ENCODE data around the gene CALU. TPM values are rescaled to one million over a fixed set of nuclear protein-coding genes. Genes with fewer than 3 reads are reported as not detected.
A peak's percentile ranks its signal among the peaks of the same experiment; 100 is the strongest.

The CALU gene
- total and polyA plus RNA-seq, 2 donors (not counting 1 experiment from before 2014, with no cell fraction given) = 5.1 to 11.2 TPM

DNA sequence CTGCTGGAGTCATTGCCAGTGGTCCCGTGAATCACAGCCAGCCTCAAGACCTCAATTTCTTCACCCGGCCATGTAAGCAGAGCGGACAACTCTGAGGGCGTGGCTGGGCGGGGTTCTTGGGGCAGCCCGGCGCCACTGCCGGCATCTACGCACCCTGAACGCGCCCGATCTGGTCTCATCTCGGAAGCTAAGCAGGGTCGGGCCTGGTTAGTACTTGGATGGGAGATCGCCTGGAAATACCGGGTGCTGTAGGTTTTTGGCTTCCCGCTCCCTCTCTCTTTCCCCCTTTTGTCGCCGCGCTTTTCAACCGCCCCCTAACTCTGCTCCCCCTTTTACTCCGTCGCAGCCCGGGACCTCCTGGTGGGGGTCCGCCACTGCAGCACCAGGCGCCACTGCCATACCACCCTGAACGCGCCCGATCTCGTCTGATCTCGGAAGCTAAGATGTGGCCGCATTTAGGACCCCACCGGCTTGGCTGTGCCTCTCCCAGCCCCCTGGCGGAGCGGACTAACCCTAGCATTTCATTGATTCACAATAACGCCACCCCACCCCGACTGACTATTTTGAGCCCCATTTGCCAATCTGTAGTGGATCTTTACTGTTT, 41.8 kb upstream of the CALU start:
- peaks cover 56% of the 10 kb centered on the region for H3K27me3 Mint-ChIP-seq
- ATAC-seq (ENCODE audit: low read depth) = peak; percentile 71
- intact Hi-C loops (cut with micrococcal nuclease) = loop anchor here (1.0 kb wide), 1 partner anchor 42 kb away; the partner anchor contains the start of gene CALU
- peaks cover 0 to 48% (median 37%) of the 10 kb centered on the region in 4 experiments for H3K27me3 ChIP-seq (replicated peaks in 1 of 4; ENCODE audit: control extremely low read depth in 1 of 4, control insufficient read depth in 3 of 4, insufficient read depth in 4 of 4, low read length in 3 of 4)
- no peak for TF ChIP-seq EZH2 (IDR thresholded peaks at IDR 0.05; ENCODE audit: borderline replicate concordance, insufficient read depth, low read depth, low read length, poor library complexity, severe bottlenecking)
- TF ChIP-seq, protein P1, sequence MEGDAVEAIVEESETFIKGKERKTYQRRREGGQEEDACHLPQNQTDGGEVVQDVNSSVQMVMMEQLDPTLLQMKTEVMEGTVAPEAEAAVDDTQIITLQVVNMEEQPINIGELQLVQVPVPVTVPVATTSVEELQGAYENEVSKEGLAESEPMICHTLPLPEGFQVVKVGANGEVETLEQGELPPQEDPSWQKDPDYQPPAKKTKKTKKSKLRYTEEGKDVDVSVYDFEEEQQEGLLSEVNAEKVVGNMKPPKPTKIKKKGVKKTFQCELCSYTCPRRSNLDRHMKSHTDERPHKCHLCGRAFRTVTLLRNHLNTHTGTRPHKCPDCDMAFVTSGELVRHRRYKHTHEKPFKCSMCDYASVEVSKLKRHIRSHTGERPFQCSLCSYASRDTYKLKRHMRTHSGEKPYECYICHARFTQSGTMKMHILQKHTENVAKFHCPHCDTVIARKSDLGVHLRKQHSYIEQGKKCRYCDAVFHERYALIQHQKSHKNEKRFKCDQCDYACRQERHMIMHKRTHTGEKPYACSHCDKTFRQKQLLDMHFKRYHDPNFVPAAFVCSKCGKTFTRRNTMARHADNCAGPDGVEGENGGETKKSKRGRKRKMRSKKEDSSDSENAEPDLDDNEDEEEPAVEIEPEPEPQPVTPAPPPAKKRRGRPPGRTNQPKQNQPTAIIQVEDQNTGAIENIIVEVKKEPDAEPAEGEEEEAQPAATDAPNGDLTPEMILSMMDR (IDR thresholded peaks at IDR 0.05) = no peak
- no peak overlapping the region for H3K27ac ChIP-seq (ENCODE audit: low read length in 2 of 2)
- no peaks in the 10 kb centered on the region for H3K79me2 ChIP-seq (ENCODE audit: control insufficient read depth, insufficient read depth, low read length)
- peaks cover 10 to 17% of the 10 kb centered on the region in 2 donors for H3K4me1 ChIP-seq (ENCODE audit: control insufficient read depth in 2 of 2, insufficient read depth in 2 of 2, low read length in 2 of 2)
- H3K4me3 ChIP-seq (ENCODE audit: control extremely low read depth in 1 of 5, extremely low read depth in 1 of 5, insufficient read depth in 1 of 5, low read depth in 2 of 5, low read length in 4 of 5) = peak overlapping the region in 4 of 5 experiments; percentile 26 to 50 (median 40)
- peak overlapping the region; percentile 53 for H3K9ac ChIP-seq (ENCODE audit: low read length)
- H3K36me3 ChIP-seq (replicated peaks in 1 of 2; ENCODE audit: control extremely low read depth in 1 of 2, control insufficient read depth in 1 of 2, extremely low read depth in 1 of 2, insufficient read depth in 2 of 2, low read length in 1 of 2) = no peaks in the 10 kb centered on the region
- CTCF ChIA-PET = no interaction called here
- DNase-seq = peak; percentile 77
- H3K4me2 ChIP-seq (replicated peaks; ENCODE audit: low read depth, low read length, poor library complexity, severe bottlenecking) = peak overlapping the region; percentile 69
- H4K20me1 ChIP-seq (ENCODE audit: control insufficient read depth, insufficient read depth, low read length, poor library complexity, severe bottlenecking) = no peaks in the 10 kb centered on the region
- POLR2A ChIA-PET = no interaction called here
- no peaks in the 10 kb centered on the region for H3K9me3 Mint-ChIP-seq (ENCODE audit: insufficient read depth)
- peak overlapping the region; percentile 86 for H3K4me3 Mint-ChIP-seq
- H3K9me3 ChIP-seq (ENCODE audit: control extremely low read depth in 1 of 3, control insufficient read depth in 2 of 3, insufficient read depth in 1 of 3, low read length in 2 of 3) = peaks cover 0 to 5% (median 0%) of the 10 kb centered on the region in 3 donors
- 9% methylated on average over 33 of the region's 37 CpGs for WGBS (ENCODE audit: insufficient coverage)
- H3K27ac Mint-ChIP-seq = peak overlapping the region; percentile 42
- H2AFZ ChIP-seq (ENCODE audit: insufficient read depth, low read depth, low read length, poor library complexity, severe bottlenecking) = peak overlapping the region; percentile 74
- peaks cover 14% of the 10 kb centered on the region for H3K4me1 Mint-ChIP-seq

- Histone ChIP-seq H3K4me3 (ENCODE audit: control extremely low read depth in 1 of 5, extremely low read depth in 1 of 5, insufficient read depth in 1 of 5, low read depth in 2 of 5, low read length in 4 of 5) (no peak overlapping the region), H3K79me2 (ENCODE audit: control insufficient read depth, insufficient read depth, low read length) (no peaks in the 10 kb centered on the region), H3K4me1 (ENCODE audit: control insufficient read depth in 2 of 2, insufficient read depth in 2 of 2, low read length in 2 of 2) (peaks cover 10 to 17% of the 10 kb centered on the region in 2 donors), H3K36me3 (replicated peaks in 1 of 2; ENCODE audit: control extremely low read depth in 1 of 2, control insufficient read depth in 1 of 2, extremely low read depth in 1 of 2, insufficient read depth in 2 of 2, low read length in 1 of 2) (no peaks in the 10 kb centered on the region), H3K9me3 (ENCODE audit: control extremely low read depth in 1 of 3, control insufficient read depth in 2 of 3, insufficient read depth in 1 of 3, low read length in 2 of 3) (peaks cover 0 to 5% (median 0%) of the 10 kb centered on the region in 3 donors), H4K20me1 (ENCODE audit: control insufficient read depth, insufficient read depth, low read length, poor library complexity, severe bottlenecking) (no peaks in the 10 kb centered on the region), H2AFZ (ENCODE audit: insufficient read depth, low read depth, low read length, poor library complexity, severe bottlenecking) (no peak overlapping the region), H3K4me2 (replicated peaks; ENCODE audit: low read depth, low read length, poor library complexity, severe bottlenecking) (no peak overlapping the region), H3K27ac (ENCODE audit: low read length in 2 of 2) (no peak overlapping the region), H3K27me3 (replicated peaks in 1 of 4; ENCODE audit: control extremely low read depth in 1 of 4, control insufficient read depth in 3 of 4, insufficient read depth in 4 of 4, low read length in 3 of 4) (peaks cover 0 to 46% (median 36%) of the 10 kb centered on the region in 4 experiments), H3K9ac (ENCODE audit: low read length) (no peak overlapping the region)
- H3K9me3 Mint-ChIP-seq (ENCODE audit: insufficient read depth) = no peaks in the 10 kb centered on the region
- ChIA-PET POLR2A (interaction anchor here (1.0 kb wide), 1 partner anchor 9 kb away, joined by 5 read pairs; no protein-coding TSS in a partner anchor), CTCF (no interaction called here)
- no peak overlapping the region for H3K27ac Mint-ChIP-seq
- peaks cover 59% of the 10 kb centered on the region for H3K27me3 Mint-ChIP-seq
- ATAC-seq (ENCODE audit: low read depth) = no peak
- DNase-seq = no peak
- TF ChIP-seq, protein P1 (IDR thresholded peaks at IDR 0.05) = no peak
- no peak for TF ChIP-seq EZH2 (IDR thresholded peaks at IDR 0.05; ENCODE audit: borderline replicate concordance, insufficient read depth, low read depth, low read length, poor library complexity, severe bottlenecking)
- no peak overlapping the region for H3K4me3 Mint-ChIP-seq
- peaks cover 14% of the 10 kb centered on the region for H3K4me1 Mint-ChIP-seq
- intact Hi-C loops (cut with micrococcal nuclease) = no loop called here
- 100% methylated on average over 1 of the region's 3 CpGs for WGBS (ENCODE audit: insufficient coverage)
These were observed 39.9 kb upstream of the CALU start for GRCh38 chr7:128699196-128699712.

Data from B cell (primary cell).